GM18511 (cell line): ENCODE measurements around the gene TMEM140.
"Not testable (repeated sequence)": the region's sequence is repeated elsewhere in the genome, so short reads cannot be mapped to it uniquely, and the experiment has no call there.

ENCODE experiments used
- ATAC-seq: cut with Tn5 transposase; IDR thresholded peaks from one replicate; pipeline ENCODE4 v1.9.1; 2021; ENCODE audit warnings: mild to moderate bottlenecking, moderate library complexity; ENCODE audit not compliant: unreplicated experiment

The TMEM140 gene

DNA sequence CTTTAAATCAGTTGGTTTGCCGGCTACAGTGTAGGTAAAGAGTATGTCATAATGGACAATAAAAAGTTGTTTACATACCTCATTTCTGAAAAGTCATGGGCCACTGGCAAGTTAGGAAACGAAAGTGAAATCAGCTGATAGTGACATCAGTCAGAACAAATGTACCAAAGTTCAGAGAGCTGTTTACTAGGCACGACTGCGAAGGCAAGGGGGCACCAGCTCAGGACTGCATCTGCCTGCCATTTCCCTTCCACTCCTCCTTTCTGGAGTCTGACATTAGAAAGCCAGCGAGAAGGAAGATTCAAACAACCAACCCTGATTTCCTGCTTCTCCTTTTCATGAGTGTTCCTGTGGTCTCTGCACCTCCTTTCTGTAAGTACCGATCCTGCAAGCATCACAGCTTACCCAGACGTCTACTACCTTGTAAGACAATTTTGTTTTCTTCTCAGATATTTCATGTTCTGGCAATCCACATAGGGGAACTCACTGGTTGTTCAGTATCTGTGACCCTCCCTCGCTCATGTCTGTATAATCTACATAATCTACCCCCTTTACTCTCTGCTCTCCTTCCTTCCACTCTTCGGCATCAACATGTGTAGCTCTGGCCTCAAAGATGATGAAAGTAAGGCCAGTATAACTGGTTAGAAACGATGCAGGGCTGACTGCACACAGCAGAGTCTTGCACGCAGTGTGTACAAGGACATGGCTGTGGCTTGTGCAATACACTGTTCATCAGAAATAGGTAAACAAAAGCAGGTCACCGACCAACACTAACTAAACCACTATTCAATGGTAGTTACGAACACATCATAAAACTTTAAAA lies at the start of gene TMEM140:
Gene TMEM140 (plus strand): TSS at position 174 of the 823 bp plus-strand sequence. CDS start 16,370 bp downstream, outside the sequence.
- peak; percentile 73 for ATAC-seq

DNA sequence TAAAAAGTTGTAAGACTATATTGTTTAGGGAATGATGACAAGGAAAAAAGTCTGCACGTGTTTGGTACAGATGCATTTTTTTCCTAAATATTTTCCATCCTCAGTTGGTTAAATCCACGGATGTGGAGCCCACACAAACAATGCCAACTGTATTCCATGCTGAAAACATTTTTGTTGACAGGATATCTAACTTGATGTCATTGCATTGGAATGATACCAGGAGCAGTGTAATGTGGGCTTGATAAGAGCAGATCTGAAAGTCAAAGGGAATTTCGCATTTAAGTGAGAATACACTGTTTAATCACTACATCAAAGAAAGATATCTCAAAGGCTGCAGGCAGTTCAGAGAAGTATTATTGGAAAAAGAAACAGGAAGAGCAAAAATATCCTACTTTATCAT lies 49.5 kb upstream of the TMEM140 start:
- no peak for ATAC-seq

DNA sequence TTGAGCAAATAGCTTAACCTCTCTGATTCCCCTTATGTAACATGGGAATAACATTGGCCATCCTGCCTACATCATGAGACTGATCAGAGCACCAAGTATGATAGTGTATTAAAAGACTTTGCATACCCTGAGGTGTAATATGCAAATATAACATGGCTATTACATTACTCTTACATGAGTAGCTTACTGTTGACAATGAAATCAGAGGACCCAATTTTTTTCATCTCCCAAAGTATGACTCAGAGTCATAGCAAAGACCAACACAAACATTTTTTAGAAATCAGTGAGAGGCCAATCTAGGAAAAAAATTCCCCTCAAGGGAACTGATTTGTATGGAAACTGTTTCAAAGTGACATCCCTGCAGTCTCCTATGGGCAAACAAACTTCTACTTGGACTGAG lies 47.0 kb upstream of the TMEM140 start:
- ATAC-seq: no peak

DNA sequence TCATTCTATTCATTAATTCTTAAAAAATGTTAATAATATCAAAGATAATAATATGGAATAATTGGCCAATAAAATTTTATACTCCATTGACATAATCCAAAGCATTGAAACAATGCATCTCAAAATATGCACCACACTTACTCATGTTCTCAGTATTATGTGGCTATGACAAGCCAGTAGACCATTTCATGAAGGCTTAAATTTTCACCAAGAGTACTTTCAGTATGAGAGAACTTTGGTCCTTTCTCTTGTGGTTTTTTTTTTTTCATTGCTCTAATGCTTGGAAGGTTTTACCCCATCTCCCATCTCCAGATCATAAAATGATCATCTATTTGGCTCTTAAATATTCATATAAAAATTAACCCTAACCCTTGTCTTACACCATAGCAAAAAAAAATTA lies 45.5 kb upstream of the TMEM140 start:
- ATAC-seq: peak; percentile 97

DNA sequence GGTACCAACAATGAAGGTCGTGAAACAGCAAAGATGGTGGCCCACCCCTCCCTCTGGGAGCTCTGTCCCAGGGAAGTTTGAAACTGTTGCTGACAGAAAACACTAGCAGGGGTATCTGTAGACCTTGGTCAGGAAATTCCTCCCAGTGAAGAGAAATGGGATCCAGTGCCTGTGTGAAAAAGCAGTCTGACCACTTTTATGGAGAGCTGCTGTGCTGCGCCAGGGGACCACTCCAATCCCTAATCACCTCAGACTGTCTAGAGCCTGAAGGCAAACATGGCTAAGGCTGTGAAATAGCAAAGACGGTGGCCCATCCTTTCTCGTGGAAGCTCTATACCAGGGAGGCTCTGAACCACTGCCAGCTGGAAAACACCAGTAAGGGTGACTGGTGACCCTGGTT lies 38.3 kb upstream of the TMEM140 start:
- no peak for ATAC-seq

DNA sequence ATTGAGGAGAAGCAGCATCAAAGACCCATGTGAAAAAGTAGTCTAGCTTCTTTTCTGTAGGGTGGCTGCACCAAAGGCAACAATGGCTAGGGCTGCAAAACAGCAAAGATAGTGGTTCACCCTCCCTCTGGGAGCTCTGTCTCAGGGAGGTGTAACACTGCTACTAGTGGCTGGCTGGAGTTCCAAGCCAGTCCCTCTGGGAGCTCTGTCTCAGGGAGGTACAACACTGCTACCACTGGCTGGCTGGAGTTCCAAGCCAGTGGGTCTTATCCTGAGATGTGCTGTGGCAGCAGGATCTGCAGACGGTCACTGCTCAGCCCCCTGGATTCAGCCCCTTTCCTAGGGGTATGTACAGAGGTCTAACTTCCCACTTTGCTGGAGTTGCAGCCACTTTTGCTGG lies 37.9 kb upstream of the TMEM140 start:
- no peak for ATAC-seq

DNA sequence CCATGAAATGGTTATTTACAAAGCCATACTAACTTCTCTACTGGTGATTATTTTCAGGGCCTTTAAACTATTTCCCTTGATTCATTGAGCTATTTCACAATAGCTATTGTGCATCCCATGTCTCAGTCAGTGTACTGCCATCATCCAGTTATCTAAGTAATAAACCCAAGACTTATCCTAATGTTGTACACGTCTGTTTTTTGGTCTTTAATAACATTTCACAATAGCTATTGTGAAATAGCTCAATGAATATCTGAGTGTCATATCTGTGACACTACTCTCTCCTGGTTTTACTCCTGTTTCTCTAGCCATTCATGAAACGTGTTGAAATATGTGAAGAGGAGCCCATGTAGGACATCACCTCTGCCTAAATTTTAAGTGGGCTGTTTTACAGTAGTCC lies 36.5 kb upstream of the TMEM140 start:
- no peak for ATAC-seq

DNA sequence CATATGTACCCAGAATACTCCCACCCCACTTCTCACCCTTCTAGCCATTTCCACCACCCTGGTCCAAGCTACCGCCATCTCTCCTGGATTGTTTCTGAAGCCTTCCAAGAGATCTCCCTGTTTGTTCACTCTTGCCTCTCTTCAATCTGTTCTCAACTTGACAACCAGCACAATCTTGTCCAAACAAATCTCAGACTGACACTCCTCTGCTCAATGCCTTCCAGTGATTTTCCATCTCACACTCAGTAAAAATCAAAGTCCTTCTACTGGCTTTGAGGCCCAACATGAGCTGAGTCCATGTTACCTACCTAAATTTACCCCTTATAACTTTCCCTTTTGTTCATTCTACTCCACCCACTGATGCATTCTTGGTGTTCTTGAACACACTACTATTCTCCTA lies 33.2 kb upstream of the TMEM140 start:
- ATAC-seq: no peak

DNA sequence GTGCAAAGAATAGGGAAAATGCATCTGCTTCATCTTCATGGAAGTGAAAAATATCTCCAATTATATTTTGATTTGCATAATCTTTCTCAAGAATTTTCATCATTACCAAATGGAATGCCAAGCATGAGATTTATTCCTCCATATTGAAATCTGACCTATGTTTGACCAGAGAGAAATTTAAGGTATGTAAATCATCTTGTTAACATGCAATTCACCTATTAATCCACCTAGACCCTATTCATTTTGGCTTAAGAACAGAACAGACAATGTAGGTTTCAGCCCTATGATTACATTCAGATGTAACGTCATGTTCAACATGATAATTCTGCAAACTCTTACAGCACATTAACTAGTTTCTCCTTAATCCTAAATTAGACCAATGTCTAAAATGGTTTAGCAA lies 30.8 kb upstream of the TMEM140 start:
- ATAC-seq: no peak

DNA sequence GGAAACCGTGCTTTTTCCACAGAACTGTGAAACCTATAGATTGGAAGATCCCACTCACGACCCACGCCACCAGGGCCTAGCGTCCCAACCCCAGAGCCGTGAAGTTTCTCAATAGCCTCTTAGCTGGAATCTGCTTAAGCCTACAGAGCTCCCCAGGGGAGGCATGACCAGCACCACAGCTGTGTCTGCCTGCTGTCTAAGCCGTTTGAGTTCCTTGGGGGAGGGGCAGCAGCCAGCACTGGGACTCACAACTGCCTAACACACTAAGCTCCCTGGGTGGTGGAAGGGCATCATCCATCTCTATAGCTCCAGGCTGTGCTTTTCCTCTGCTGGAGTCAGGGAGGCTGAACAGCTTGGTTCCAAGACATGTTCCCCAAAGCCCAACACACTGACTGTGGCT lies 26.0 kb upstream of the TMEM140 start:
- no peak for ATAC-seq

DNA sequence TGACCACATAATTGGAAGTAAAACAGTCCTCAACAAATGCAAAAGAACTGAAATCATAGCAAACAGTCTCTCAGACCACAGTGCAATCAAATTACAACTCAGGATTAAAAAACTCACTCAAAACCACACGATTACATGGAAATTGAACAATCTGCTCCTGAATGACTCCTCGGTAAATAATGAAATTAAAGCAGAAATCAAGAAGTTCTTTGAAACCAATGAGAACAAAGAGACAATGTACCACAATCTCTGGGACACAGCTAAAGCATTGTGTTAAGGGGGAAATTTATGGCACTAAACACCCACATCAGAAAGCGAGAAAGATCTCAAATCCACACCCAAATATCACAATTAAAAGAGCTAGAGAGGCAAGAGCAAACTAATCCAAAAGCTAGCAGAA lies 23.2 kb upstream of the TMEM140 start:
- not testable (repeated sequence) for ATAC-seq

DNA sequence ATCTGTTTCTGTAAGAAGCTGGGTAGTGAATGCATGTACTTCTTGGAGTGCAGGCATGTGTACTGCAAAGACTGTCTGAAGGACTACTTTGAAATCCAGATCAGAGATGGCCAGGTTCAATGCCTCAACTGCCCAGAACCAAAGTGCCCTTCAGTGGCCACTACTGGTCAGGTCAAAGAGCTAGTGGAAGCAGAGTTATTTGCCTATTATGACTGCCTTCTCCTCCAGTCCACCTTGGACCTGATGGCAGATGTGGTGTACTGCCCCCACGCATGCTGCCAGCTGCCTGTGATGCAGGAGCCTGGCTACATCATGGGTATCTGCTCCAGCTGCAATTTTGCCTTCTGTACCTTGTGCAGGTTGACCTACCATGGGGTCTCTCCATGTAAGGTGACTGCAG lies 18.9 kb upstream of the TMEM140 start:
- ATAC-seq: no peak

DNA sequence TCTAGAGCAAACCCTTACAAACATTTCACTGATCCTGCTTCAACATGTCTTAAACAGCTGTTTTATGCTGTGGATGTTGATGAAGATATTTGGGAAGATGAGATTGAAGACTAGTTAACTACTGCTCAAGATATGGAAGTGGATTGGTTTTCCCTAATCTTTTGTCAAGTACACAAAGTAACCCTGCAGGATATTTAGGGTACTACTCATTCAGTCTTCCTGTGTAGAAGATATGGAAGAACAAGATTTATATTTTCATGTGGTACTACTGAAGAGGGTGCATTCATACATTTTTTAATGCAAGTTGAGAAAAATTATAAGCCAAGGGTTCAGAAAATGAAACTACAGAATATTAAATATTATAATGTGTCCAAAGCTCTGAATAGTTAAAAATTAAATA lies 18.3 kb upstream of the TMEM140 start:
- ATAC-seq: no peak

DNA sequence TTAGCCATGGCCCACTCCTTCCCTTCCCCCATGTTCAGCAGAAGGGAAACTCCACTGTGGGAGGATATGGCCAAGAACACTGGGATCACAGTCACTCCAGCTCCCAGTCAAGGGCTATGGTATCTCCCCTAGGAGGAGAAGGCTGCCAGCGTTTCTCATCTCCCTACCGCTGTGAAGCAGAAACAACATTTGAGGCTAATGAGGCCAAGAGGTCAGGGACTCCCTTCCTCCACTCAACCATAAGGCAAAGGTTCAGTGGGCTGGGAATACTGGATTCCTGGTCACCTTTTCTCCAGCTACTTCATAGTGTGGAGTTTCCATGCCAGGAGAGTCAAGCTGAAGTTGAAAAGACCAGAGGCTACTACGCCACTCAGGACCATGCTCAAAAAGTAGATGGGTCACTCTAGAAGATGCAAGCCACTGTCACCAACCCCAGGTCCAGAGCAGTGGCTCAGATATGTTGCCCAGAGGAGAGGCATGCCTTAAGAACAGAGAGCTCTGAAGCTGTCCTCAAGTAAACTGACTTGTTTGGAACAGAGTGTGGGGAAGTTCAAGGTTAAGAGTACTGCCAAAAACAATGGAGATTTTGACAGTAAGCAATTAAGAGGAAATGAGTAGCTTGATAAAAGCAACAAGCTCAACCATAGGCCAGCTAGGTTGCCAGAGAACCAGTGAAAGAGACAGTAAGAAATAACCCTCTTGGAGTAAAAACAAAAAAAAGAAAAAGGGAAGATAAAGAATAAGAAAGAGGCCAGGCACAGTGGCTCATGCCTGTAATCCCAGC lies 3.8 kb upstream of the TMEM140 start:
- ATAC-seq: no peak

DNA sequence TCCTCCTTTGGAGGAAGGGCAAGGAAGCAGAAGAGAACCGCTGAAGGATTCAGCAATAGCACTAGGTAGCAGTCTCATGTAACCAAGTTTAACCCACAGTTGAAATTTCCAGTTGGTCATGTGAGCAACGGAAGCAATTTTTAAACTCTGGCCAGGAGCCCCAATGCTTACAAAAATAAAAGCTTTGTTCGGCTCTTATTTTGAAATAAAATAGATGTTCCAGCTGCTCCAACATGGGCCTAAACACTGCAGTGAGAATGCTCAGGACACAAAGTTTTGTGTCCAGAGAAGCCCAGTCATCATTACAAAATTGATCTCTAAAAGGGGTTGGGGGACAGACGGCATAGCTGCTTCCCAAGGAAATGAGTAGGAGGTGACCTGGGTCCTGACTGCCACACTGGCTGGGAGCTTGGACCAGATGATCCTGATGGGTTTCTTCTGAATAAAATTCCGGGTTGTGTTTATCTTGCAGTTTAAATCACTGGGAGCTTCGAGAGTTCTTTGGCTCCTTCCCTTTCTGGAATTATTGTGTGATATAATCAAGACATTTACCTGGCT lies 452 bp upstream of the TMEM140 start:
- ATAC-seq: peak; percentile 11

DNA sequence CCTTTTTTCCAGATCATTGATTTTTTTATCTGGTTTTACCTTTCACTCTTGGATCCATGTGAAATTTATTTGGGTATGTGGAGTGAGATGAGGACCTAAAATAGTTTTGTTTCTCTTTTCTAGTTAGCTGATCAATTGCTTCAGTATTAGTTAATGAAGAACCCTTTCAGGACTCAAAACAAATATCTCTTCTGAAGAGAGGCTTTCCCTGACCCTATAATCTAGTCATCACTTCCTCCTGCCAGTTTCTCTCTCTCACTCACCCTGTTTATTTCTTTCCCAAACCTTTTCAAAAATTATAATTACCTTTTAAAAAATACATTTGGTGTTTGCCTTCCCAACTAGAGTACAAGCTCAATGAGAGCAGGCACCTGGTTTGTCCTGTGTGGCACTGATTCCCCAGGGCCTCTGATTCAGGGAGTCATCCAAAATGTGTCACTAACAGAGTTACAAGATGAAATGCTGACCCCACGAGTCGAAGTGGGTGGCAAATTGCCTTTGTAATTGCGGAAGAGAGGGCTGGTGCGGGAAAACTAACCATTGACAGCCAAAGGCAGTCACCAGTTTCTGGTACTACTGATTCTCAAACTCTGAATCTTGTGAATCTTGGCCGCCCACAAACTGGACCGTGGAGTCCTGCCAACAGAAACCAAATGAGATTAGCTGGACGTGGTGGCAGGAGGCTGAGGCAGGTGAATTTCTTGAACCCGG lies 2.4 kb downstream of the TMEM140 start:
- ATAC-seq: no peak

DNA sequence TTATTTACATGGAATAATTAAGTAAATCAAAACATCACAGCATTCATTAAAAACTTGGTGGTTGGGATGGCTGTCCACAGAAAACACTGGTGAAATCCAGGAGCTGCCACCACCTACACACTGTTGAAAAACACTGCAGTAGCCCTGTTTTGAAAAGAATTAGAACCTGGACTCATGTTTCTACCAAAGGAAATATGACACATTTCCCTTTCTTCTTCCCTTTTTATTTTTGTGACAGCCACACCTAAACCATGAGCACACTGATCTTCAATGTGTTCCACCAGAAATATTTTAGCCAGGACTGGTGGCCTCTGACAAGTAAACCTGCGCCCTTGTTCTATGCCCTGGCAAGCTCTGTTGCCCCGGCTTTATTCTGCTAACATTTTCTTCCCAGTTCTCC lies 3.3 kb downstream of the TMEM140 start:
- no peak for ATAC-seq

DNA sequence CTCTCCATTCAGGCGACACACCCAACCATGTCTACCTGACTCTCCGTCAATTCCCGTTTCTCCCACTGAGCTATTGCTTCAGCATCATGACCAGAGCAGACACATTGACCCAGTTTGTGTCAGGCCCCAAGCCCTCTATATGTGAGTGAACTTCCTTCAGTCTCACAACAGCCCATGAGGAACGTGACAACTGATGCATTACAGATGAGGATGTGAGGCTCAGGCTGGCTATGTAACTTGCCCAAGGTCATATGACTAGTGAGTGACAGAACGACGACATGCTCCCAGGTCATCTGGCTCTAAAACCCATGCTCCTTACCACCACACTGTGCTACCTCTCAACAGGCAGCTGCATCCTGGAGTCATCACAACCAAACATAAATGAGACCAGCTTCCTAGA lies 3.7 kb downstream of the TMEM140 start:
- no peak for ATAC-seq

DNA sequence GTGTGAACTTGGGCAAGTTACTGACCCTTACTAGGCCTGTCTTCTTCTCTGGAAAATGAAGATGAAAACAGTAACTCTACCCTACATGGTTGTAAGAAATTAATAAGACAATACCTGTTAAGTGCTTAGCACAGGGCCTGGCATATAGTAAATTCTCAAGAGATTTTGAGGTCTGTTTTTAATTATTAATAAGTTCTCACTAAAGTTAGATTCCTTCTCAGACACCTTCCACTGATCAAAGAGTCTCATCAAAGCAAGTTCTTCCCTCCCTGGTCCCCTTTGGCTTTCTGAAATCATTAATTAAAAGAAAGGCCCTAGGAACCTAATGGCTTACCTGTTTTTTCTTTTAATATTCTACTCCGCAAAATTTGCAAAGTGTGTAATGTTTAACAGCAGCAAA lies 4.6 kb downstream of the TMEM140 start:
- ATAC-seq: no peak

DNA sequence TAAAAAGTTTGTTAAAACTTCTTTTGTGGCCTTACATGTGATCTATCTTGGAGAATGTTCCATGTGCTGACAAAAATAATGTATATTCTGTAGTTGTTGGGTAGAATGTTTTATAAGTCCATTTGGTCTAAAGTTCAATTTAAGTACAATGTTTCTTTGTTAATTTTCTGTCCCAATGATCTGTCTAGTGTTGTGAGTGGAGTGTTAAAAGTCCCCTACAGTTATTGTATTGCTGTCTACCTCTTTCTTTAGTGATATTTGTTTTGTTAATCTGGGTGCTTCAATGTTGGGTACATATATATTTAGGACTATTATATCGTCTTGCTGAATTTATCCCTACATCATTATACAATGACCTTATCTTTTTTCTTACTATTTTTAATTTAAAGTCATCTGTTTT lies 6.9 kb downstream of the TMEM140 start:
- no peak for ATAC-seq

DNA sequence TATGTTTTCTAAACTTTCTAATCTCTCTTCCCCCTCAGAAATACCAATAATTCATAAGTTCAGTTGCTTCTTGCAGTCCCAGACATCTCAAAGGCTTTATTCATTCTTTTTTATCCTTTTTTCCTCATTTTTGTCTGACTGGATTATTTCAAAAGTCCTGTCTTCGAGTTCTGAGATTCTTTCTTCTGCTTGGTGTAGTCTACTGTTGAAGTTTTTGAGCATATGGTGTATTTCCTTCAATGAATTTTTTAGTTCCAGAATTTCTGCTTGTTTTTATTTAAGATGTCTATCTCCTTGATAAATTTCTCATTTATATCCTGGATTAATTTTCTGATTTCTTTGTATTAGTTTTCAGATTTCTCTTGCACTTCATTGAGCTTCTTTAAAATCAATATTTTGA lies 8.4 kb downstream of the TMEM140 start:
- no peak for ATAC-seq
